HL-60 (cell line): ENCODE measurements around the gene MPRIP.

ENCODE experiments used
- SPI1 ChIP-seq: IDR thresholded peaks from 2 replicates; pipeline ENCODE4 v1.6.1; 2012; ENCODE audit warnings: low read depth, mild to moderate bottlenecking, borderline replicate concordance
- TF ChIP-seq, protein P1 (sequence below): IDR thresholded peaks from one replicate; pipeline ENCODE4 v1.5.1; 2011; ENCODE audit warnings: low read length, control low read depth, inconsistent platforms; ENCODE audit not compliant: insufficient read depth

DNA sequence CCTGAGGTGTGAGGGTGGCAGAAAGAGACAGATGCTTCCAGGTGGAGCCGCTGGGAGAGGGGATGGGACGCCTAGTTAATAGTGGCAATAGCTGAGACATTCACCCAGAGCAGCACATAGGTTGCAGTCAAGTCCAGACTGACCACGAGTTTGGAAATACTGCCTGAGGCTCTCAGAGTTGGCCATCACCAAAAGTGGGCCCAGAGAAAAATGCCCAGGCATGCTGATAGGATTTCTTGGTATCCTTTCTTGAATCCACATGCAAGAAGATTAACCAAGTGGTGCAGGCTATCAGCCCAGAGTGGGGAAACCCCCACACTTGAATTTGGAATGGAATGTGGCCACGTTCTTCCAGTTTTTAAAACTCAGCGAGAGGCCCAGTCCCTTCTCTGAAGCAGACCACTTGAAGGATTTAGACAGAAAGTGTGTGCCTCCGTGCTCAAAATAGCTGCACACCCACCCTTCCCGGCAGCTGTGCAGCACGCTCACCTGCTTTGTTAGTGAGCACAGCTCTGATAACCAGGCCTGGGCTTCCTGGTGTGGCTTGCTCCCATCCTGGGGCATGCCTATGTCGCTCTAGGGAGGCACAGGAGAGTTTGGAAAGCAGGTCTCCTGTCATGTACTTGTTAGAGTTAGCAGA is 128.2 kb downstream of the MPRIP start:
- TF ChIP-seq, protein P1, sequence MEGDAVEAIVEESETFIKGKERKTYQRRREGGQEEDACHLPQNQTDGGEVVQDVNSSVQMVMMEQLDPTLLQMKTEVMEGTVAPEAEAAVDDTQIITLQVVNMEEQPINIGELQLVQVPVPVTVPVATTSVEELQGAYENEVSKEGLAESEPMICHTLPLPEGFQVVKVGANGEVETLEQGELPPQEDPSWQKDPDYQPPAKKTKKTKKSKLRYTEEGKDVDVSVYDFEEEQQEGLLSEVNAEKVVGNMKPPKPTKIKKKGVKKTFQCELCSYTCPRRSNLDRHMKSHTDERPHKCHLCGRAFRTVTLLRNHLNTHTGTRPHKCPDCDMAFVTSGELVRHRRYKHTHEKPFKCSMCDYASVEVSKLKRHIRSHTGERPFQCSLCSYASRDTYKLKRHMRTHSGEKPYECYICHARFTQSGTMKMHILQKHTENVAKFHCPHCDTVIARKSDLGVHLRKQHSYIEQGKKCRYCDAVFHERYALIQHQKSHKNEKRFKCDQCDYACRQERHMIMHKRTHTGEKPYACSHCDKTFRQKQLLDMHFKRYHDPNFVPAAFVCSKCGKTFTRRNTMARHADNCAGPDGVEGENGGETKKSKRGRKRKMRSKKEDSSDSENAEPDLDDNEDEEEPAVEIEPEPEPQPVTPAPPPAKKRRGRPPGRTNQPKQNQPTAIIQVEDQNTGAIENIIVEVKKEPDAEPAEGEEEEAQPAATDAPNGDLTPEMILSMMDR = no peak
- no peak for TF ChIP-seq SPI1
